Glutamatergic neuron (in vitro differentiated cells): ENCODE results near the gene ANO1. TPM values are rescaled to one million over a fixed set of nuclear protein-coding genes. Genes with fewer than 3 reads are reported as not detected.
"Not testable (repeated sequence)": the region's sequence is repeated elsewhere in the genome, so short reads cannot be mapped to it uniquely, and the experiment has no call there.

Source experiments
- DNase-seq: peaks from one replicate; pipeline ENCODE4 v3.0.0; 2022
- H3K27ac Mint-ChIP-seq: one replicate; pipeline ENCODE4 v1.8.0; 2020; ENCODE audit warnings: mild to moderate bottlenecking, mixed read lengths, inconsistent platforms; ENCODE audit not compliant: unreplicated experiment
- H3K27me3 Mint-ChIP-seq: one replicate; pipeline ENCODE4 v1.8.0; 2020; ENCODE audit warnings: mild to moderate bottlenecking, moderate library complexity, mixed read lengths, inconsistent platforms; ENCODE audit not compliant: unreplicated experiment
- H3K36me3 Mint-ChIP-seq: one replicate; pipeline ENCODE4 v1.8.0; 2020; ENCODE audit warnings: mild to moderate bottlenecking, mixed read lengths, inconsistent platforms; ENCODE audit not compliant: unreplicated experiment
- H3K4me1 Mint-ChIP-seq: one replicate; pipeline ENCODE4 v1.8.0; 2020; ENCODE audit warnings: mild to moderate bottlenecking, low read depth, mixed read lengths, inconsistent platforms; ENCODE audit not compliant: unreplicated experiment
- H3K4me3 Mint-ChIP-seq: one replicate; pipeline ENCODE4 v1.8.0; 2020; ENCODE audit warnings: mild to moderate bottlenecking, mixed read lengths, inconsistent platforms; ENCODE audit not compliant: unreplicated experiment
- H3K9me3 Mint-ChIP-seq: one replicate; pipeline ENCODE4 v1.8.0; 2020; ENCODE audit warnings: mild to moderate bottlenecking, moderate library complexity, mixed read lengths, inconsistent platforms; ENCODE audit not compliant: unreplicated experiment
- total RNA-seq: library from RNA; stranded (reverse); fragmentation: NEBNext Ultra II Directional; extraction: Animal tissue kit (Norgen Biotek cat#: 25700); gene quantifications from one replicate; pipeline ENCODE4 v1.2.1, GENCODE V29; 2021; ENCODE audit not compliant: unreplicated experiment
- TF ChIP-seq, protein P1 (sequence below): fragments of 200-600 bp; sonication (generic); IDR thresholded peaks from one replicate; pipeline ENCODE4 v1.5.0; 2021; ENCODE audit not compliant: partially characterized antibody, unreplicated experiment

Gene ANO1
- total RNA-seq, 1 donor from 2014 or later = not detected

DNA sequence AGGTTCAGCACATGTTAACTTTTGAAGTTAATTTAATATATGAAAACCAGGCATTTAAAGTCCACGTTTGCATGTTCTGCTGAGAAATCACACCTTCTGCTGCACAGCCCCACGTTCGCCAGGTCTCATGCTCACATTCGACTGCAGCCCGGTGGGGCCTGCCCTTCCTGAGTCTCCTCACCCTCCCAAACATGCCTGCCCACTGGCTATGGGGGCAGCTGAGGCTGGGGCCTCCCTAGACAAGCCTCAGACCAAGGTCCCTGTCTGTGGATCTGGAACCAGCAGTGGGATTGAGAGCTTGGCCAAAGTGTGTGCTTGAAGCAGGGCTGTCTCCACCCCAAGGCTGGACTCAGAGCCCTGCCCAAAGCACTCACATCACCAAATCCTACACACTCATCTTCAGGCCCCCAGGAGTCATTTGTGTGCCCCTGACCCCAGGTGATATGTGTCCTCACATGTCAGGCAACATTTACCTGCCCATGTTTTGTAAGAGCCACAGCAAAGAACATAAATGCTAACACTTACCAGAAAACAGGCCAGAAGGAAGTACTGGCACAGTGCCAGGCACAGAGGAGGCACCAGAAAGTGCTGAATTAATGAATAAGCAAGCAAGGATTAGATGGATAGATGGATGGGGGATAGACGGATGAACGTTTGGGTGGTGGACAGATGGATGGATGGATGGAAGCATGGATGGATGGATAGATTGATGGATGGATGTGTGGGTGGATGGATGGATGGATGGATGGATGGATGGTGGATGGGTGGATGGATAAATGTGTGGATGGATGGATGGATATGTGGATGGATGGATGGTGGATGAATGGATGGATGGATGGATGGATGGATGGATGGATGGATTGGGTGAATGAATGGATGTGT is 115.5 kb downstream of the ANO1 start:
- TF ChIP-seq, protein P1, sequence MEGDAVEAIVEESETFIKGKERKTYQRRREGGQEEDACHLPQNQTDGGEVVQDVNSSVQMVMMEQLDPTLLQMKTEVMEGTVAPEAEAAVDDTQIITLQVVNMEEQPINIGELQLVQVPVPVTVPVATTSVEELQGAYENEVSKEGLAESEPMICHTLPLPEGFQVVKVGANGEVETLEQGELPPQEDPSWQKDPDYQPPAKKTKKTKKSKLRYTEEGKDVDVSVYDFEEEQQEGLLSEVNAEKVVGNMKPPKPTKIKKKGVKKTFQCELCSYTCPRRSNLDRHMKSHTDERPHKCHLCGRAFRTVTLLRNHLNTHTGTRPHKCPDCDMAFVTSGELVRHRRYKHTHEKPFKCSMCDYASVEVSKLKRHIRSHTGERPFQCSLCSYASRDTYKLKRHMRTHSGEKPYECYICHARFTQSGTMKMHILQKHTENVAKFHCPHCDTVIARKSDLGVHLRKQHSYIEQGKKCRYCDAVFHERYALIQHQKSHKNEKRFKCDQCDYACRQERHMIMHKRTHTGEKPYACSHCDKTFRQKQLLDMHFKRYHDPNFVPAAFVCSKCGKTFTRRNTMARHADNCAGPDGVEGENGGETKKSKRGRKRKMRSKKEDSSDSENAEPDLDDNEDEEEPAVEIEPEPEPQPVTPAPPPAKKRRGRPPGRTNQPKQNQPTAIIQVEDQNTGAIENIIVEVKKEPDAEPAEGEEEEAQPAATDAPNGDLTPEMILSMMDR = no peak
- Mint-ChIP-seq H3K4me3 (no peak overlapping the region), H3K4me1 (peaks cover 6% of the 10 kb centered on the region), H3K27ac (no peak overlapping the region), H3K27me3 (peaks cover 12% of the 10 kb centered on the region), H3K9me3 (peaks cover 2% of the 10 kb centered on the region), H3K36me3 (no peaks in the 10 kb centered on the region)
- no peak for DNase-seq

DNA sequence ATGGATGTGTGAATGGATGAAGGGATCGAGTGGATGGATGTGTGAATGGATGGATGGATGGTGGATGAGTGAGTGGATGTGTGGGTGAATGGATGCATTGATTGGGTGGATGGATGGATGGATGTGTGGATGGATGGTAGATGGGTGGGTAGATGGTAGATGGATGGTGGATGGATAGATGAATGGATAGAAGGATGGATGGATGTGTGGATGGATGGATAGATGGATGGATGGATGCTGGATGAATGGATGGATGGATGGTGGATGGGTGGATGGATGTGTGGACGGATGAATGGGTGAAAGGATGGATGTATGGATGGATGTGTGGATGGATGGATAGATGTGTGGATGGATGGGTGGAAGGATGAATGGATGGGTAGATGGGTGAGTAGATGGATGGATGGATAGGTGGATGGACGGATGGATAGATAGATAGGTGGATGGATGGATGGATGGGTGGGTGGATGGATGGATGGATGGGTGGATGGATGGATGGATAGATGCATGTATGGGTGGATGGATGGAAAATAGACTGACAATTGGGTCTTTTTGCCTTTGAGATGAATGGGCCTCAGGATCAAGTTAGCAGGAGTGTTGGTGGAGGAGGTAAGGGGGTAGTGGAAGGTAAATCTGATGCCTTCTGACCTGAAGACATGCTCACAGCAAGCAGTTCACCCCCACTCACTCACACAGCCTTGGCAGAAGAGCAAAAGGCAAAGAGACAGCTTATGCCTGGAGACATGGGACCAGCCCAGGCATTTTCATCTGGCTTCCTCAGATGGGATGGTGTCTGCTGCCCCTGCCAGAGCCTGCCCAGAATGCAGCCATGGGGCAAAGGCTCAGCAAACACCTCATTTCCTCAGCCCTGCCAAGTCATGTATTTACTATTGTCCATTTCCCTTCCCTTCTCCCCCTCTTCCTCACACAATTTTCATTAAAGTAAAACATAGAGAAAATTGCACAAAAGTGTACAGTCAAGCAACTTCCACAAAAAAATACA is 117.0 kb downstream of the ANO1 start:
- H3K36me3 Mint-ChIP-seq = no peaks in the 10 kb centered on the region
- H3K4me3 Mint-ChIP-seq = no peak overlapping the region
- DNase-seq = no peak
- H3K4me1 Mint-ChIP-seq = peaks cover 3% of the 10 kb centered on the region
- H3K27ac Mint-ChIP-seq = no peak overlapping the region
- TF ChIP-seq, protein P1 = no peak
- H3K27me3 Mint-ChIP-seq = peaks cover 12% of the 10 kb centered on the region
- H3K9me3 Mint-ChIP-seq = peaks cover 2% of the 10 kb centered on the region

GRCh38 chr11:70200212-70200844 is 122.2 kb downstream of the ANO1 start:
- no peaks in the 10 kb centered on the region for H3K36me3 Mint-ChIP-seq
- TF ChIP-seq, protein P1 = no peak
- H3K9me3 Mint-ChIP-seq = peaks cover 4% of the 10 kb centered on the region
- peaks cover 8% of the 10 kb centered on the region for H3K27me3 Mint-ChIP-seq
- peaks cover 5% of the 10 kb centered on the region for H3K4me1 Mint-ChIP-seq
- H3K27ac Mint-ChIP-seq = no peak overlapping the region
- no peak overlapping the region for H3K4me3 Mint-ChIP-seq
- no peak for DNase-seq

DNA sequence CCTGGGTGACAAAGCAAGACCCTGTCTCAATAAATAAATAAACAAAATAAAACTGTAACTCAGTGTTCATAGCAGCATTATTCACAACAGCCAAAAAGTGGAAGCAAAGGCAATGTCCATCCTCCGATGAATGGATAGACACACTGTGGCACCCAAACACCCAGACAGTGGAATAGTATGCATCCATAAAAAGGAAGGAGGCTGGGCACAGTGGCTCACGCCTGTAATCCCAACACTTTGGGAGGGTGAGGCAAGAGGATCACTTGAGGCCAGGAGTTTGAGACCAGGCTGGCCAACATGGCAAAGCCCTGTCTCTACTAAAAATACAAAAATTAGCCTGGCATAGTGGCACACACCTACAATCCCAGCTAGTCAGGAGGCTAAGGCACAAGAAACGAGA is 122.9 kb downstream of the ANO1 start:
- not testable (repeated sequence) for H3K36me3 Mint-ChIP-seq, H3K4me1 Mint-ChIP-seq, H3K27ac Mint-ChIP-seq, H3K4me3 Mint-ChIP-seq, H3K27me3 Mint-ChIP-seq, H3K9me3 Mint-ChIP-seq, DNase-seq
